ENCODE data around the gene COL5A1. TPM values are rescaled to one million over a fixed set of nuclear protein-coding genes. Genes with fewer than 3 reads are reported as not detected.

COL5A1 gene
- total RNA-seq, 2 experiments from 2014 or later: 0.10 TPM; not detected in 1

GRCh38 chr9:134809292-134809691 is 167.7 kb downstream of the COL5A1 start:
- intact Hi-C loops (cut with micrococcal nuclease): no loop called here
- CTCF ChIA-PET: no interaction called here
- no peak overlapping the region for H3K4me3 Mint-ChIP-seq
- H3K4me1 Mint-ChIP-seq (ENCODE audit: low read depth): no peaks in the 10 kb centered on the region
- no peak overlapping the region for H3K27ac Mint-ChIP-seq
- H3K9me3 Mint-ChIP-seq: no peaks in the 10 kb centered on the region
- no peaks in the 10 kb centered on the region for H3K36me3 Mint-ChIP-seq (ENCODE audit: low read depth)
- DNase-seq: no peak
- H3K27me3 Mint-ChIP-seq (ENCODE audit: low read depth): no peaks in the 10 kb centered on the region

- no peak overlapping the region for H3K4me3 Mint-ChIP-seq
- H3K27me3 Mint-ChIP-seq (ENCODE audit: low read depth): no peaks in the 10 kb centered on the region
- no peak for DNase-seq
- intact Hi-C loops (cut with micrococcal nuclease): no loop called here
- H3K4me1 Mint-ChIP-seq (ENCODE audit: low read depth): no peaks in the 10 kb centered on the region
- H3K36me3 Mint-ChIP-seq (ENCODE audit: low read depth): no peaks in the 10 kb centered on the region
- no peaks in the 10 kb centered on the region for H3K9me3 Mint-ChIP-seq
- CTCF ChIA-PET: no interaction called here
- no peak overlapping the region for H3K27ac Mint-ChIP-seq
Measured at GRCh38 chr9:134809826-134810225, 168.2 kb downstream of the COL5A1 start.

- H3K4me1 Mint-ChIP-seq (ENCODE audit: low read depth): no peaks in the 10 kb centered on the region
- DNase-seq: no peak
- H3K27me3 Mint-ChIP-seq (ENCODE audit: low read depth): no peaks in the 10 kb centered on the region
- no peak overlapping the region for H3K4me3 Mint-ChIP-seq
- CTCF ChIA-PET: no interaction called here
- H3K36me3 Mint-ChIP-seq (ENCODE audit: low read depth): no peaks in the 10 kb centered on the region
- H3K27ac Mint-ChIP-seq: no peak overlapping the region
- H3K9me3 Mint-ChIP-seq: no peaks in the 10 kb centered on the region
- intact Hi-C loops (cut with micrococcal nuclease): no loop called here
Measured at GRCh38 chr9:134811079-134811672, 169.6 kb downstream of the COL5A1 start.

GRCh38 chr9:134811673-134812342 is 170.2 kb downstream of the COL5A1 start:
- Mint-ChIP-seq H3K36me3 (ENCODE audit: low read depth) (no peaks in the 10 kb centered on the region), H3K4me3 (no peak overlapping the region), H3K27ac (no peak overlapping the region), H3K27me3 (ENCODE audit: low read depth) (no peaks in the 10 kb centered on the region), H3K9me3 (no peaks in the 10 kb centered on the region), H3K4me1 (ENCODE audit: low read depth) (no peaks in the 10 kb centered on the region)
- CTCF ChIA-PET: no interaction called here
- no peak for DNase-seq
- intact Hi-C loops (cut with micrococcal nuclease): no loop called here

- no peaks in the 10 kb centered on the region for H3K9me3 Mint-ChIP-seq
- no peaks in the 10 kb centered on the region for H3K4me1 Mint-ChIP-seq (ENCODE audit: low read depth)
- DNase-seq: no peak
- no peak overlapping the region for H3K27ac Mint-ChIP-seq
- H3K27me3 Mint-ChIP-seq (ENCODE audit: low read depth): no peaks in the 10 kb centered on the region
- intact Hi-C loops (cut with micrococcal nuclease): no loop called here
- no peaks in the 10 kb centered on the region for H3K36me3 Mint-ChIP-seq (ENCODE audit: low read depth)
- H3K4me3 Mint-ChIP-seq: no peak overlapping the region
- CTCF ChIA-PET: no interaction called here
Measured at GRCh38 chr9:134812343-134812673, 170.7 kb downstream of the COL5A1 start.

GRCh38 chr9:134813841-134814240 is 172.2 kb downstream of the COL5A1 start:
- intact Hi-C loops (cut with micrococcal nuclease): no loop called here
- CTCF ChIA-PET: no interaction called here
- Mint-ChIP-seq H3K4me1 (ENCODE audit: low read depth) (no peaks in the 10 kb centered on the region), H3K27ac (no peak overlapping the region), H3K27me3 (ENCODE audit: low read depth) (no peaks in the 10 kb centered on the region), H3K4me3 (no peak overlapping the region), H3K9me3 (no peaks in the 10 kb centered on the region), H3K36me3 (ENCODE audit: low read depth) (no peaks in the 10 kb centered on the region)
- no peak for DNase-seq

GRCh38 chr9:134814598-134815215 is 173.1 kb downstream of the COL5A1 start:
- CTCF ChIA-PET: no interaction called here
- no peak for DNase-seq
- no peaks in the 10 kb centered on the region for H3K4me1 Mint-ChIP-seq (ENCODE audit: low read depth)
- no peak overlapping the region for H3K4me3 Mint-ChIP-seq
- no peaks in the 10 kb centered on the region for H3K9me3 Mint-ChIP-seq
- H3K27ac Mint-ChIP-seq: no peak overlapping the region
- no peaks in the 10 kb centered on the region for H3K36me3 Mint-ChIP-seq (ENCODE audit: low read depth)
- intact Hi-C loops (cut with micrococcal nuclease): no loop called here
- H3K27me3 Mint-ChIP-seq (ENCODE audit: low read depth): no peaks in the 10 kb centered on the region

- H3K4me1 Mint-ChIP-seq (ENCODE audit: low read depth): no peaks in the 10 kb centered on the region
- H3K4me3 Mint-ChIP-seq: no peak overlapping the region
- no peaks in the 10 kb centered on the region for H3K9me3 Mint-ChIP-seq
- CTCF ChIA-PET: no interaction called here
- no peaks in the 10 kb centered on the region for H3K27me3 Mint-ChIP-seq (ENCODE audit: low read depth)
- H3K27ac Mint-ChIP-seq: no peak overlapping the region
- no peak for DNase-seq
- no peaks in the 10 kb centered on the region for H3K36me3 Mint-ChIP-seq (ENCODE audit: low read depth)
- intact Hi-C loops (cut with micrococcal nuclease): no loop called here
Measured at GRCh38 chr9:134815435-134816214, 174.0 kb downstream of the COL5A1 start.

GRCh38 chr9:134816264-134816663 is 174.7 kb downstream of the COL5A1 start:
- Mint-ChIP-seq H3K4me3 (no peak overlapping the region), H3K9me3 (no peaks in the 10 kb centered on the region), H3K27ac (no peak overlapping the region), H3K27me3 (ENCODE audit: low read depth) (no peaks in the 10 kb centered on the region), H3K36me3 (ENCODE audit: low read depth) (no peaks in the 10 kb centered on the region), H3K4me1 (ENCODE audit: low read depth) (no peaks in the 10 kb centered on the region)
- intact Hi-C loops (cut with micrococcal nuclease): no loop called here
- DNase-seq: no peak
- CTCF ChIA-PET: no interaction called here

- CTCF ChIA-PET: no interaction called here
- Mint-ChIP-seq H3K4me3 (no peak overlapping the region), H3K9me3 (no peaks in the 10 kb centered on the region), H3K27me3 (ENCODE audit: low read depth) (no peaks in the 10 kb centered on the region), H3K4me1 (ENCODE audit: low read depth) (no peaks in the 10 kb centered on the region), H3K27ac (no peak overlapping the region), H3K36me3 (ENCODE audit: low read depth) (no peaks in the 10 kb centered on the region)
- intact Hi-C loops (cut with micrococcal nuclease): no loop called here
- no peak for DNase-seq
Measured at GRCh38 chr9:134818000-134818568, 176.5 kb downstream of the COL5A1 start.

- Mint-ChIP-seq H3K36me3 (ENCODE audit: low read depth) (no peaks in the 10 kb centered on the region), H3K27ac (no peak overlapping the region), H3K27me3 (ENCODE audit: low read depth) (no peaks in the 10 kb centered on the region), H3K4me3 (no peak overlapping the region), H3K4me1 (ENCODE audit: low read depth) (no peaks in the 10 kb centered on the region), H3K9me3 (no peaks in the 10 kb centered on the region)
- intact Hi-C loops (cut with micrococcal nuclease): no loop called here
- no peak for DNase-seq
- CTCF ChIA-PET: no interaction called here
Measured at GRCh38 chr9:134818591-134818990, 177.0 kb downstream of the COL5A1 start.

- intact Hi-C loops (cut with micrococcal nuclease): no loop called here
- CTCF ChIA-PET: no interaction called here
- H3K27ac Mint-ChIP-seq: no peak overlapping the region
- no peaks in the 10 kb centered on the region for H3K9me3 Mint-ChIP-seq
- H3K4me1 Mint-ChIP-seq (ENCODE audit: low read depth): no peaks in the 10 kb centered on the region
- no peak for DNase-seq
- H3K36me3 Mint-ChIP-seq (ENCODE audit: low read depth): no peaks in the 10 kb centered on the region
- no peaks in the 10 kb centered on the region for H3K27me3 Mint-ChIP-seq (ENCODE audit: low read depth)
- H3K4me3 Mint-ChIP-seq: no peak overlapping the region
Measured at GRCh38 chr9:134820901-134821300, 179.3 kb downstream of the COL5A1 start.

All from activated naive CD4-positive, alpha-beta T cell treated with anti-CD3 and anti-CD28 coated beads for 36 hours (primary cell).